Measurements from ENCODE around the gene EPB42.

DNA sequence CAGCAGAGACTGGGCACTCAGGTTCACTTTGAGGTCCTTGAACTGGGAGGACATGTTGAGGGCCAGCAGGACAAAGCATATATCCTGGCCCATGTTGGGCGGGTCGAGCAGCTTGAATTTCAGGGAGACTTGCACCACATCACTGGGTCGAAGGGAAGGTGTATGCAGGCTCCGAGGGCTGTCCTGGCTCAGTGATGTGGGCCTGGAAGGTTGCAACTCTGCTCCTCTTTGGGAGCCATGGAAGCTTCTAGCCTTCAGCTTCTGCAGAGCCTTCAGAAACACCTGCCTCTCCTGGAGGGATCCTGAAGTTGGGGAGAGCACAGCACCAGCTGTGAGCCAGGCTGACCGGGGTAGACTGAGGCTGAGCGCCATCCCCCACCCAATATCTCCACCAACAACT lies 14.7 kb upstream of the EPB42 start:
- TF ChIP-seq, protein P1, sequence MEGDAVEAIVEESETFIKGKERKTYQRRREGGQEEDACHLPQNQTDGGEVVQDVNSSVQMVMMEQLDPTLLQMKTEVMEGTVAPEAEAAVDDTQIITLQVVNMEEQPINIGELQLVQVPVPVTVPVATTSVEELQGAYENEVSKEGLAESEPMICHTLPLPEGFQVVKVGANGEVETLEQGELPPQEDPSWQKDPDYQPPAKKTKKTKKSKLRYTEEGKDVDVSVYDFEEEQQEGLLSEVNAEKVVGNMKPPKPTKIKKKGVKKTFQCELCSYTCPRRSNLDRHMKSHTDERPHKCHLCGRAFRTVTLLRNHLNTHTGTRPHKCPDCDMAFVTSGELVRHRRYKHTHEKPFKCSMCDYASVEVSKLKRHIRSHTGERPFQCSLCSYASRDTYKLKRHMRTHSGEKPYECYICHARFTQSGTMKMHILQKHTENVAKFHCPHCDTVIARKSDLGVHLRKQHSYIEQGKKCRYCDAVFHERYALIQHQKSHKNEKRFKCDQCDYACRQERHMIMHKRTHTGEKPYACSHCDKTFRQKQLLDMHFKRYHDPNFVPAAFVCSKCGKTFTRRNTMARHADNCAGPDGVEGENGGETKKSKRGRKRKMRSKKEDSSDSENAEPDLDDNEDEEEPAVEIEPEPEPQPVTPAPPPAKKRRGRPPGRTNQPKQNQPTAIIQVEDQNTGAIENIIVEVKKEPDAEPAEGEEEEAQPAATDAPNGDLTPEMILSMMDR (conservative IDR thresholded peaks at IDR 0.05; ENCODE audit: low read depth, low read length), result no peak
- TF ChIP-seq EZH2phosphoT487 (IDR thresholded peaks at IDR 0.05; ENCODE audit: borderline replicate concordance, low read length), result no peak

All from PC-3 (cell line).